HCT116 (cell line): ENCODE measurements around the gene MAPKAPK3. TPM values are rescaled to one million over a fixed set of nuclear protein-coding genes. Genes with fewer than 3 reads are reported as not detected.

Experiments used
- ATAC-seq: fragments of 200-7000 bp; cut with Tn5 transposase; 2 replicates; pipeline ENCODE4 v1.9.1; 2020; ENCODE audit warnings: mild to moderate bottlenecking, moderate library complexity
- BruUV-seq: library from RNA; stranded (reverse); fragments of 400-500 nt; replicated peaks from 2 replicates; lab custom pipeline; 2021; lab: Mats Ljungman, UMichigan
- CTCF ChIA-PET: fragments of 300-600 bp; sonication (Branson Sonifier 250); formaldehyde crosslinking; loops from one replicate; lab custom pipeline; 2021; ENCODE audit warnings: antibody characterized with exemption; lab: Charles Lee
- POLR2A ChIA-PET: fragments of 300-600, 350-600 bp; sonication (Branson Sonifier 250); formaldehyde crosslinking; loops from one replicate; lab custom pipeline; 2021; ENCODE audit warnings: antibody characterized with exemption; lab: Charles Lee
- RAD21 ChIA-PET, 2 experiments: fragments of 300-600 bp; sonication (Branson Sonifier 250); formaldehyde crosslinking; loops; one replicate each; lab custom pipeline; 2023; ENCODE audit warnings: low total read pairs in 2 of 2; ENCODE audit not compliant: uncharacterized antibody in 2 of 2, unreplicated experiment in 2 of 2, low non-redundant PET in 1 of 2; lab: Charles Lee
- DNase-seq: peaks from one replicate; pipeline ENCODE4 v3.0.0-alpha.2; 2010; ENCODE audit warnings: low read depth, low spot score
- H2AFZ ChIP-seq: fragments of 200-600 bp; shearing (Covaris generic), sonication (generic); 2 replicates; pipeline ENCODE4 v1.6.1; 2017; ENCODE audit warnings: low read depth, mixed run types, mixed read lengths, antibody characterized with exemption, low read length; ENCODE audit not compliant: poor library complexity, severe bottlenecking
- H3K27ac ChIP-seq: 2 replicates; pipeline ENCODE4 v1.5.1; 2012; ENCODE audit warnings: low read depth, low read length
- H3K27me3 ChIP-seq: fragments of 200-600 bp; sonication (generic); 2 replicates; pipeline ENCODE4 v1.6.1; 2016; ENCODE audit warnings: mixed run types, low read length, mixed read lengths; ENCODE audit not compliant: insufficient read depth
- H3K36me3 ChIP-seq, 2 experiments: fragments of 200-500 bp in 1 of 2; fragments of 200-600 bp in 1 of 2; sonication (Bioruptor generic) in 1 of 2; sonication (generic) in 1 of 2; 2 replicates each; pipeline versions ENCODE4 v1.5.1 to v1.6.1; 2014 to 2016; ENCODE audit warnings: low read length in 2 of 2, inconsistent platforms in 1 of 2, mixed read lengths in 1 of 2, mixed run types in 1 of 2; ENCODE audit not compliant: insufficient read depth in 2 of 2, control insufficient read depth in 1 of 2
- H3K4me1 ChIP-seq, 2 experiments: fragments of 200-600 bp in 1 of 2; sonication (generic) in 1 of 2; 2 replicates each; pipeline versions ENCODE4 v1.5.1 to v1.6.1; 2012 to 2017; ENCODE audit warnings: low read length in 2 of 2, inconsistent platforms in 1 of 2, mild to moderate bottlenecking in 1 of 2, mixed read lengths in 1 of 2, mixed run types in 1 of 2, moderate library complexity in 1 of 2; ENCODE audit not compliant: insufficient read depth in 2 of 2, control insufficient read depth in 1 of 2
- H3K4me2 ChIP-seq: fragments of 200-600 bp; sonication (generic); 2 replicates; pipeline ENCODE4 v1.6.1; 2017; ENCODE audit warnings: mixed run types, low read length, mixed read lengths
- H3K4me3 ChIP-seq, 2 experiments: fragments of 200-600 bp in 1 of 2; sonication (generic) in 1 of 2; replicated peaks in 1 of 2; 2 replicates each; pipeline ENCODE4 v1.5.1; 2011 to 2016; ENCODE audit warnings: low read length in 2 of 2, control low read depth in 1 of 2, low read depth in 1 of 2, mild to moderate bottlenecking in 1 of 2, mixed read lengths in 1 of 2, mixed run types in 1 of 2
- H3K79me2 ChIP-seq: fragments of 200-600 bp; sonication (generic); 2 replicates; pipeline ENCODE4 v1.6.1; 2017; ENCODE audit warnings: mild to moderate bottlenecking, mixed run types, low read length, moderate library complexity, mixed read lengths; ENCODE audit not compliant: insufficient read depth
- H3K9ac ChIP-seq: fragments of 200-600 bp; sonication (generic); 2 replicates; pipeline ENCODE4 v1.6.1; 2016; ENCODE audit warnings: low read length, mixed read lengths
- H3K9me2 ChIP-seq: fragments of 200-600 bp; sonication (generic), shearing (Covaris generic); 2 replicates; pipeline ENCODE4 v1.6.1; 2017; ENCODE audit warnings: mixed run types, mild to moderate bottlenecking, moderate library complexity; ENCODE audit not compliant: insufficient read depth
- H3K9me3 ChIP-seq, 2 experiments: fragments of 200-500 bp in 1 of 2; fragments of 200-600 bp in 1 of 2; sonication (Bioruptor generic) in 1 of 2; sonication (generic) in 1 of 2; 2 replicates each; pipeline ENCODE4 v1.6.1; 2014 to 2017; ENCODE audit warnings: low read length in 2 of 2, mixed read lengths in 2 of 2, inconsistent platforms in 1 of 2, low read depth in 1 of 2, mild to moderate bottlenecking in 1 of 2, mixed run types in 1 of 2, moderate library complexity in 1 of 2; ENCODE audit not compliant: control insufficient read depth in 1 of 2, insufficient read depth in 1 of 2
- H4K20me1 ChIP-seq: fragments of 200-600 bp; sonication (generic), shearing (Covaris generic); 2 replicates; pipeline ENCODE4 v1.6.1; 2017; ENCODE audit warnings: mixed run types, mild to moderate bottlenecking, moderate library complexity; ENCODE audit not compliant: insufficient read depth
- CBX3 ChIP-seq: IDR thresholded peaks from 2 replicates; pipeline ENCODE4 v1.6.1; 2012; ENCODE audit warnings: low read depth
- CEBPB ChIP-seq: IDR thresholded peaks from 2 replicates; pipeline ENCODE4 v1.6.1; 2012; ENCODE audit warnings: low read depth
- EZH2 ChIP-seq: fragments of 200-600 bp; sonication (generic); IDR thresholded peaks from 2 replicates; pipeline ENCODE4 v1.6.1; 2017; ENCODE audit warnings: antibody characterized with exemption, mixed run types
- EZH2phosphoT487 ChIP-seq: fragments of 200-600 bp; IDR thresholded peaks from 2 replicates; pipeline ENCODE4 v1.6.1; 2018; ENCODE audit warnings: antibody characterized with exemption, borderline replicate concordance
- FOSL1 ChIP-seq: IDR thresholded peaks from 2 replicates; pipeline ENCODE4 v1.6.1; 2012; ENCODE audit warnings: low read depth
- POLR2A ChIP-seq: IDR thresholded peaks from 2 replicates; pipeline ENCODE4 v1.7.0; 2011; ENCODE audit warnings: borderline replicate concordance; ENCODE audit not compliant: insufficient read depth, insufficient read length; ENCODE audit errors: extremely low read depth
- POLR2AphosphoS5 ChIP-seq: IDR thresholded peaks from 2 replicates; pipeline ENCODE4 v1.6.1; 2011; ENCODE audit warnings: mild to moderate bottlenecking, low read depth, low read length, moderate library complexity
- RAD21 ChIP-seq: IDR thresholded peaks from 2 replicates; pipeline ENCODE4 v1.6.1; 2012; ENCODE audit warnings: low read depth, mild to moderate bottlenecking
- SIN3A ChIP-seq: IDR thresholded peaks from 2 replicates; pipeline ENCODE4 v1.6.1; 2012; ENCODE audit warnings: low read depth
- SRF ChIP-seq: IDR thresholded peaks from 2 replicates; pipeline ENCODE4 v1.6.1; 2012; ENCODE audit warnings: low read depth
- ZBTB33 ChIP-seq: IDR thresholded peaks from 2 replicates; pipeline ENCODE4 v1.6.1; 2011; ENCODE audit warnings: mild to moderate bottlenecking, low read length, moderate library complexity; ENCODE audit not compliant: insufficient replicate concordance; ENCODE audit errors: extremely low read depth
- ZFX ChIP-seq: fragments of 450-650 bp; IDR thresholded peaks from 2 replicates; pipeline ENCODE4 v1.6.1; 2017
- ZNF274 ChIP-seq: fragments of 200-500 bp; sonication (Bioruptor generic); IDR thresholded peaks from 2 replicates; pipeline ENCODE4 v1.6.1; 2014; ENCODE audit warnings: mild to moderate bottlenecking, low read depth, low read length, inconsistent platforms
- intact Hi-C: fragments of 100-400 bp; cut with micrococcal nuclease; formaldehyde crosslinking; loops from 2 replicates; pipeline ENCODE4 v1.10.0; 2022
- total RNA-seq: library from RNA; stranded (reverse); gene quantifications from one replicate; pipeline ENCODE4 v1.2.1, GENCODE V29; 2021; ENCODE audit not compliant: unreplicated experiment
- TF ChIP-seq, protein P1 (sequence below), 3 experiments: fragments of 200-600 bp in 1 of 3; sonication (generic) in 1 of 3; IDR thresholded peaks in 2 of 3; conservative IDR thresholded peaks in 1 of 3; 2 replicates each; pipeline ENCODE4 v1.5.1; 2012 to 2017; ENCODE audit warnings: low read depth in 2 of 3, low read length in 2 of 3, antibody characterized with exemption in 1 of 3, borderline replicate concordance in 1 of 3, control low read depth in 1 of 3, mild to moderate bottlenecking in 1 of 3, mixed read lengths in 1 of 3, mixed run types in 1 of 3, moderate library complexity in 1 of 3; ENCODE audit not compliant: insufficient read depth in 1 of 3
- TF ChIP-seq, protein P2 (sequence below): IDR thresholded peaks from 2 replicates; pipeline ENCODE4 v1.6.1; 2012
- TF ChIP-seq, protein P3 (sequence below): IDR thresholded peaks from 2 replicates; pipeline ENCODE4 v1.6.1; 2012

The MAPKAPK3 gene
- total RNA-seq, 1 experiment from 2014 or later, result 87.3 TPM

GRCh38 chr3:50632450-50632849 lies 15.5 kb downstream of the MAPKAPK3 start (continued):
- TF ChIP-seq, protein P1, sequence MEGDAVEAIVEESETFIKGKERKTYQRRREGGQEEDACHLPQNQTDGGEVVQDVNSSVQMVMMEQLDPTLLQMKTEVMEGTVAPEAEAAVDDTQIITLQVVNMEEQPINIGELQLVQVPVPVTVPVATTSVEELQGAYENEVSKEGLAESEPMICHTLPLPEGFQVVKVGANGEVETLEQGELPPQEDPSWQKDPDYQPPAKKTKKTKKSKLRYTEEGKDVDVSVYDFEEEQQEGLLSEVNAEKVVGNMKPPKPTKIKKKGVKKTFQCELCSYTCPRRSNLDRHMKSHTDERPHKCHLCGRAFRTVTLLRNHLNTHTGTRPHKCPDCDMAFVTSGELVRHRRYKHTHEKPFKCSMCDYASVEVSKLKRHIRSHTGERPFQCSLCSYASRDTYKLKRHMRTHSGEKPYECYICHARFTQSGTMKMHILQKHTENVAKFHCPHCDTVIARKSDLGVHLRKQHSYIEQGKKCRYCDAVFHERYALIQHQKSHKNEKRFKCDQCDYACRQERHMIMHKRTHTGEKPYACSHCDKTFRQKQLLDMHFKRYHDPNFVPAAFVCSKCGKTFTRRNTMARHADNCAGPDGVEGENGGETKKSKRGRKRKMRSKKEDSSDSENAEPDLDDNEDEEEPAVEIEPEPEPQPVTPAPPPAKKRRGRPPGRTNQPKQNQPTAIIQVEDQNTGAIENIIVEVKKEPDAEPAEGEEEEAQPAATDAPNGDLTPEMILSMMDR (IDR thresholded peaks at IDR 0.05 in 2 of 3, conservative IDR thresholded peaks at IDR 0.05 in 1 of 3; ENCODE audit: borderline replicate concordance in 1 of 3, insufficient read depth in 1 of 3, low read depth in 2 of 3, low read length in 2 of 3), result no peak
- no peak for TF ChIP-seq ZFX
- TF ChIP-seq, protein P2, sequence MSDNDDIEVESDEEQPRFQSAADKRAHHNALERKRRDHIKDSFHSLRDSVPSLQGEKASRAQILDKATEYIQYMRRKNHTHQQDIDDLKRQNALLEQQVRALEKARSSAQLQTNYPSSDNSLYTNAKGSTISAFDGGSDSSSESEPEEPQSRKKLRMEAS, result no peak
- no peak for TF ChIP-seq CEBPB
- TF ChIP-seq POLR2A, result no peak
- no peak for TF ChIP-seq ZNF274
- TF ChIP-seq CBX3, result no peak
- no peak for TF ChIP-seq EZH2phosphoT487

- Histone ChIP-seq H3K9me3 (no peaks in the 10 kb centered on the region), H3K27me3 (no peaks in the 10 kb centered on the region), H3K4me3 (no peak overlapping the region), H4K20me1 (no peaks in the 10 kb centered on the region; the same call in 1 of the 2 replicates), H3K9ac (no peak overlapping the region), H3K4me2 (no peak overlapping the region), H2AFZ (no peak overlapping the region), H3K4me1 (peaks cover 21 to 71% of the 10 kb centered on the region in 2 experiments), H3K27ac (no peak overlapping the region), H3K9me2 (no peaks in the 10 kb centered on the region), H3K36me3 (peaks cover 0 to 3% of the 10 kb centered on the region in 2 experiments; a peak in 1 of 4 replicates), H3K79me2 (peaks cover 92% of the 10 kb centered on the region)
- ChIA-PET CTCF (no interaction called here), RAD21 (no interaction called here), POLR2A (no interaction called here)
- intact Hi-C loops, result no loop called here
- TF ChIP-seq, protein P3, sequence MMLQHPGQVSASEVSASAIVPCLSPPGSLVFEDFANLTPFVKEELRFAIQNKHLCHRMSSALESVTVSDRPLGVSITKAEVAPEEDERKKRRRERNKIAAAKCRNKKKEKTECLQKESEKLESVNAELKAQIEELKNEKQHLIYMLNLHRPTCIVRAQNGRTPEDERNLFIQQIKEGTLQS, result no peak
- no peak for TF ChIP-seq EZH2
- TF ChIP-seq, protein P2, result no peak
- no peak for TF ChIP-seq POLR2AphosphoS5
- TF ChIP-seq SRF, result no peak
- no peak for TF ChIP-seq ZBTB33
- TF ChIP-seq RAD21, result no peak
- TF ChIP-seq SIN3A, result no peak
- no peak for TF ChIP-seq FOSL1
- DNase-seq (no peak), ATAC-seq (no peak)
- no TSS peak for BruUV-seq
These were observed 16.4 kb downstream of the MAPKAPK3 start for GRCh38 chr3:50633230-50633790.
